SH-SY5Y (cell line): Measurements from ENCODE around the gene CD81.

Experiments used
- GATA2 ChIP-seq: IDR thresholded peaks from 2 replicates; pipeline ENCODE4 v1.6.1; 2011; ENCODE audit warnings: mild to moderate bottlenecking, low read depth, low read length
- GATA3 ChIP-seq: IDR thresholded peaks from 2 replicates; pipeline ENCODE4 v1.6.1; 2011; ENCODE audit warnings: low read depth, mild to moderate bottlenecking, low read length, moderate library complexity

DNA sequence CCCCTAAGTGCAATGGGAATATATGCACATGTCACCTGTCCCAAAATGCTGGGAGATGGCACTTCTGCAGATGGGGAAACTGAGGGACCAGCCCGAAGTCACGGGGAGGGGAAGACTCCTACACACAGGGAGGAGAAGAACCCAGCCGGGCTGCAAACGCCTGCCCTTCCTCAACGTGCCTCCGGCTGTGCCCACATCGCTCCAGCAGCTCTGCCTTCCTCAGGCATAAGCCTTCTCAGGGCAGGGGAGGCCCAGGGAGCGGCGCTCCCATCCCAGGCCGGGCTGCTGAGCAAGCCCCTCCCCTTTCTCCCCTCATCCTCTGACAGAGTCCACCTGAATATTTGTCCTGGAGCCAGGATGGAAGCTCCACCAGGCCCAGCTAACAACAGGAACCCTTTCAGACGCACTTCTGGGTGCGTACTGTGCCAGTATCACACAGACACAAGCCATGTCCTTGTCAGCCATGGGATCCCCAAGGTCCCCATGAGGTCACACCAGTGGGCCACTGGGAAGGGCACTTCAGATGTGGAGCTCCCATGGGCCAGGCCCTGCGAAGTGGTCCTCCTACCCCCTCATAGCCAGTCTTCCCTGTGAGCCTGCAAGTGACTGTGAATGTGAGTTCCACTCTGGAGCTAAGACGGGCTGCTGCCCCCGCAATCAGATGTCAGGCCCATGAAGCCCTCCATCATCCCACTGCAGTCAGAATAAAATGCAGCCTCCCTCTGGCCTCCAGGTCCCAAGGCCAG, 2.5 kb upstream of the CD81 start:
- TF ChIP-seq GATA3 (no peak), GATA2 (no peak)
